GM19193 (cell line): Measurements from ENCODE around the gene GNG12.

Source experiments
- POLR2A ChIP-seq: IDR thresholded peaks from 4 replicates; pipeline ENCODE4 v1.6.1; 2011; ENCODE audit not compliant: insufficient read depth, insufficient read length; ENCODE audit errors: extremely low read depth

Gene GNG12

DNA sequence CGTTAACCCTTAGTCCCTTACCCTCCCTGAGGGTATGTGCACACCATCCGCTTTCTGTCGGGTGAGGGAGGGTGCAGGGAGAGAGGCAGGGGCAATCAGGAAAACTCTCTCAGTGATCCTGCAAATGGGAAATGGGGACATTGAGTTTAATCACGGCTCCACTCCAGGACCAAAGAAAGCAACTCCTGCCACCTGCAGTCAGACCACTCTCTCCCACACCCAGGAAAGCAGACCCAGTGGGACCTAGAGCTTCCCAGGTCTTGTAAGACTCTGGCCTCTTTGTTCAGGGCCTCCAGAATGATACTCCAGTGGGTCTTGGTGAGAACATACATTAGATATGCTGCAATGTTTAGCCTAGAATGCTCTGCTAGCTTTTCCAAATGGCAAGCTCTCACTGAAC, 71.5 kb downstream of the GNG12 start:
- no peak for TF ChIP-seq POLR2A

DNA sequence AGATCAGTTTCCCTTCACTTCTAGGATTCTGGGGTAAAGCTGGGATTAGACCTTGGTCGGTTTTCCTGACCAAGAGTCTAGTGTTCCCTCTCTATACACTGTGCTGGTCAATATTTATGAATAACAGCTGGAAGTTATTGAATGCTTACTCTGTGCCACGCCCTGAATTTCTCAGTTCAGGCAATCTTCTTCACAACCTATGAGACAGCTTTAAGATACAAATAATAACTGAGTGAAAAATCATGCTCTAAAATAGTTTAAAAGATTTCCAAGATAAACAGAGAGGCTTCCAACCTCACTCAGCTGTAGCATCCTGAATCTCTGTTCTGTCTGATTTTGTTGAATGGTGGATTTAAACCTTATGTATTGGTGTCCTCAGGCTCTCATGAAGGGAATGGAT, 72.2 kb downstream of the GNG12 start:
- no peak for TF ChIP-seq POLR2A

DNA sequence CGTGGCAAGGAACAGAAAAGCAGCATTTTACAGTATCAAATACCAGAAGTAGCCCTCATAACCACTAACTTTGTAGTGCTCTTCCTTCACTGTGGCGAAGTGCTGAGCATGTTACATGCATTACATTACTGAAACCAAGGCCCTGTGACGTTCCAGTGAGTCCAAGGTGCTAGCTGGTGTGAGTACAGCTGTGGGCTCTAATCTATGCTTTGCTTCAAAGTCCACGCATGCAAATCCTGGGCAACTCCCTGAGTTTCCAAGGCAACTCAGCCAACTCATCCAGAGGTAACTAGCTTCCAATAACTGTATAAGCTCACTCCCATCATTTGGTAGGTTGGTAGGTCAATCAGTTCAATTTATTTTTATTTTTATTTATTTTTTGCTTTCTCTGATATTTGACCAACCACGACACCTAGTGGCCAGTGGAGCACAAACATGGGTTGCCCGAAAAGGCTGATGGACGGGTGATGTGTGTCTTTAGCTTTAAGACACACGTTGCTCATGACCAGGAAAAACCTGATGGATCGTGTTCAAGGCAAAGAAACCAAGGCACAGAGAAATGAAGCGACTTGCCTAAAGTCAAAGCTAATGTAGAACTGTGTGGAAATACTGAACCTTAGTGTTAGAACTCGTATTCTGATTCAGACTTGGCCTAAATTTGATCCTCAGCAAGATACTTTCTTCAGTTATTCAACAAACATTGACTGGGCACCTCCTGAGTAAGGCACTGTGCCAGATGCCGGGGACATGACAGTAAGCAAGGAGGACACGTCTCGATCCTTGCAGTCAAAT, 73.0 kb downstream of the GNG12 start:
- TF ChIP-seq POLR2A = no peak

DNA sequence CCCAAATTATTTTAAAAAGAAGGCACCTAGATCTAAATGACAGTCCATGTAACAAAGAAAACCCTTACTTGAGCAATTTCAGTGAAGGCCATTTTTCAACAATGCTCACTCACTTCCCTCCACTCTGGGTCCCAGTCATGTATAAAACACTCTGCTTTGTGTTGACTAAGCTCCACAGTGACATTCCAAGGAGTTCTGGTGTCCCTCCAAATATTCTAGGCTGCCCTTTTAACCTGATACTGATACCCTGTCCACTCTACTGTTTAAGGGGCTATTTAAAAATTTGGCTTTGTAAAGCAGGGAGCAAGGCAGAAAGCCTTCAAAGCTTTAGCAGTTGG, 73.6 kb downstream of the GNG12 start:
- no peak for TF ChIP-seq POLR2A

DNA sequence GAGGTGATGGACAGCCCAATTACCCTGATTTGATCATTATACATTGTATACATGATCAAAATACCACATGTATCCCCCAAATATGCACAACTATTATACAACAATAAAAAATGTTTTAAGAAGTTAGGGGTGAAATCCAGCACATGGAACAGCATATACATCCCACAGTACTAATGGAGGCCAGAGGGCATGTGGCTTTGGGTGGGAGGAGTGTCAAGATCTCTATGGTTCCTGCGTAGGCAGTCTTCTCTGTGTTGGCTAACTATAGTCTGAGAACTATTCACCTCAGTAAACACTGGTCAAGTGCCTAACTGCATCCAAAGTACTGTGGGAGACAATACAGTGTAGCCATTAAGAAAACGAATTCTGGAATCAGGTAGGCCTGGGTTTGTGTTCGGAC, 74.2 kb downstream of the GNG12 start:
- TF ChIP-seq POLR2A = no peak

DNA sequence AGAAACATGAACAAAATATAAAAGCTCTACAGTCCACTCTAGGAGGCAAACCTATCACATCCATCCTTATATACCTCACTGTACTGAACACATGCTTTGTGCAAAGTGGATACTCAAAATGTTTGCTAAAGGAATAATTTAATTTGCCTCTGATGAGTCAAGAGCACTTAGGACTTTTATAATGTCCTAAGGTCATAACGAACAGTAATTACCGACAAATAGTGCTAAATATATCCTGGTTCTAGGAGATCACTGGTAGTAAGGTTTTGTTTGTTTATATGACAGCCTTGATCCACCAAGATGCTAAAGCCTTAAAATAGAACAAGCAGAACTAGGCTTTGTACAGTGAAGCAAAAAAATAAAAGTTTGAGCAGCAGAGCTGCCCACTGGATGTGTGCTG, 77.6 kb downstream of the GNG12 start:
- TF ChIP-seq POLR2A = no peak

DNA sequence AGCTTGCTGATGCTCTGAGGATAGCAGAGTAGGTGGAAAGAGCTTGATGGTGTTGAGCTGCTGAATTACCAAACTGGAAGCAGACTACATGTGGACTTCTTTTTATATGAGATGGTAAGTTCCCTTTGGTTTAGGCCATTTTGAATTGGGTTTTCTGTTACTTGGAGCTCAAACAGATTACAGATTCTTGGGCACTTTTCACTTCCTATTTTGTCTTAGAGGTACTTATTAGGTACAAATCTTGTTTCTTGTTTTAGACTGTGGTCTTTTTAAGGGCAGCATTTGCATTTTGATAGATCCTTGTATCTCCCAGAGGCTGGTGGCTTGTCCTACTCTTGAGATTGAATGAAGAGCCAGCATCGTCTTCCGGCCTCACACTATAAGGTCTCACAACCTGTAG, 78.1 kb downstream of the GNG12 start:
- no peak for TF ChIP-seq POLR2A

DNA sequence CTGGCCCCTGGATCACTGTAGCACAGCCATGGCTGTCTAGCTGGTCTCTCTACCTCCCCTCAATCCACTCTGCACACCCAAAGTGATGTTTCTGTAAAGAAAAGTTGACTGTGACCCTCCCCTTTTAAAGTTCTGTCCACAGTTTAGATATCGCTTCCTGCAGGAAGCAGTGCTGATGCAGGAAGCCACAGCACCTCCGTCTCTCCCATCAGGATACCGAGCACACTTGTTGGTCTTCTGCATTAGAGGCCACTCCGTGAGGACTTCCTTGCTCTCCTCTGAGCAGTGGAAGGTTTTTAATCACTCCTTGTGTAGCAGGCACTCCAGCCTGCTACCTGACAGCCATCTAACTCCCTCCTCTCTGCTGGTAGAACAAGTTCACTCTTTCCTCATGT, 78.7 kb downstream of the GNG12 start:
- no peak for TF ChIP-seq POLR2A

DNA sequence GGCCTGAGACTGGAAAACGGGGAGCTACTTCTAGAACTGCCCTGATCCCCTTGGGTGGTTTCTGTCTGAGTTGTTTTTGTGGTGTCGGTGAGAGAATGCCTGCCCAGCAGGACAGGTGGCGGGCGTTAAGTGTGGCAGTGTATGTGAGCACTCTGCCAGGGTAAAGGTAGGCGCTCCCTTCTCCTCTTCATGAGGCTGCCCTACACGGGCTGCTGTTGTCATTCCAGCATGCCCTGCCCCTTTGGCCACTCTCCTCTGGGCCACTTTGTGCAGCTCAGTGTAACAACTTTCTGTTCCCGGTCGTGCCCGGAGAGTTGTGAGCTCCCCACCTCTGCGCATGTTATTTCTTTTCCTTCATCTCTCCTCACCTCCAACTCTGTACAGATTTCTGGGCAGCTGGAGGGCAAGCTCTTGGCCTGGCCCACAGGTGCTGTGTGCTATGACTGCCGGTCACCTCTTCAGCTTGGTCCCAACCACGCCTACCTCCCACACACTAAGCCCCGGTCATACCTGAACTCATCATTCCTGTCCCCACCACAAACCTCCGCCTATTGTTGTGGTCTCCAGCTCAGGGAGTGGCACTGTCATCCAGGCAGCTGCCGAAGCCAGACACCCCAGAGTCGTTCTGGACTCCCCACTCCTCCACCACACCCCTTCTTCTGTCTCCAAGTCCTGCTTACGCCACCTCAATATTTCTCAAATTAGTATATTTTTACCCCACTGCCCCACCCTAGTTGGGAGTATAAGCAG, 79.3 kb downstream of the GNG12 start:
- no peak for TF ChIP-seq POLR2A

DNA sequence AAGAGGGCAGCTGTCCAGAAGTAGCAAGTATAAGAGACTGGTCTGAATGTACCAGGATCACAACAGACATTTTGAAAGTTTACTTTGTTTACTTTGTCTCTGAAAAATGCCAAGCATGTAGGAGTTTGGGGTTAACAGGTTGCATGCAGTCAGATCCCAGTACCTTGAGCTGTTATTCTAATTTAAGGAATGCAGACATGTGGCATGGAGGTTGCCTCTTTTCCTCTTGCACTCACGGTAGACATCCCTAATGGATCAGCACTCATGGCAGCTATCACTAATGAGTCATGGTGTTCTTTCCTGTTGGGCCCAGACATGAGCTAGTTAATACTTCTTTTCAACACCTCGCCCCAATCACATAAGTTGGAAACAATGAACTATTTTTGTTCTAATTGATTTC, 81.0 kb downstream of the GNG12 start:
- TF ChIP-seq POLR2A = no peak

DNA sequence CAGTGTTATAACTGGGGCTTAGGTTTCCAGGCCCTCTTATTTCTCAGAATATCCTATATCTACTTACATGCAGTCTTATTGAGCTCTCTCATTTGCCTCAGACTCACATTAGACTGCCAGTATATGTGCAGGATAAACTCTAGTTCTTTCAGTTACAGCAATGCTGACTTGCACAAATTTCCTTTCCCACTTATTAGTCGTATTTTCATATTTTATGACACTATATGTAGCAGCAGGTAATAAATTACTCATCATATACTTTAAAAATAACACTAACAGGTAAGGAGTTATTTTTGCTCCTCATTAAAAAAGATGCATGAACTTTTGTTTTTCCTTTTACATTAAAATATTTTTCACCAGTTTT, 82.6 kb downstream of the GNG12 start:
- no peak for TF ChIP-seq POLR2A

DNA sequence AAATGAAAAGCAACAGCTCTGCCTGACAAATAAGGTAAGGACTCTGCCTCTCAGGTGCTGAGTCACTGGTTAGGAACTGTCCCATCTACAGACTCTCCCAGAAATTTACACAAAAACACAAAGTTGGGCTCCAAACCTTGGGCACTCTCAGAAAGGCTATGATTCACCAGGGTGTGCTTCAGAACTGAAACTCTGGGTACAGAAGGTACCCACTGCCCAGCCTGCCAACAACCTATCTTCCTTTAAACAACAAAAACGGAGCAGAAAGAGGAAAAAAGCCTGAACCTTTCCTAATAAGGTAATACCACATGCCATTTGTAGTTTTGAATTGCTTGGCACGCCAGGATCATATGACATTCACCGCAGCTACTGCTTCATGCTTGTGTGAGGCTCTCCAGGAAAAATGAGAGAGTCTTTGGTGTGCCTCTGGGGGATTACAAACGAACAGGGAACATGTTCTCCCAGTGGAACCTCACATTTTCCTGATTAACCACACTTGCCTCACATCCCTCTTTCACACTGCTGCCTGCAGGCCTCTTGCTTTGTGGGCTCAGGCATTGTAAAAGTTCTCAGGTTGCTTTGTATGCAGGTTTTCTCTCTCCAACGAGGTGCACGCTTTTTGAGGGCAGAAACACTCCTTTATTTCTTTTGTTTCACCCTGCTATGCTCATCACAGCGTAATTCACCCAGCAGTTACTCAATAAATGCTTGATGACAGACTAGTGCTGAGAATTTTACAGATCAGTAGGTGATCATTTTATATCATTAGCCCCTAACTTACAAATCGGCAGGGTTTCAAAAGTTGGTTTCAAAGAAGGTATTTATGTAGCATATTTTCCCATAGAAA, 83.2 kb downstream of the GNG12 start:
- TF ChIP-seq POLR2A = no peak

DNA sequence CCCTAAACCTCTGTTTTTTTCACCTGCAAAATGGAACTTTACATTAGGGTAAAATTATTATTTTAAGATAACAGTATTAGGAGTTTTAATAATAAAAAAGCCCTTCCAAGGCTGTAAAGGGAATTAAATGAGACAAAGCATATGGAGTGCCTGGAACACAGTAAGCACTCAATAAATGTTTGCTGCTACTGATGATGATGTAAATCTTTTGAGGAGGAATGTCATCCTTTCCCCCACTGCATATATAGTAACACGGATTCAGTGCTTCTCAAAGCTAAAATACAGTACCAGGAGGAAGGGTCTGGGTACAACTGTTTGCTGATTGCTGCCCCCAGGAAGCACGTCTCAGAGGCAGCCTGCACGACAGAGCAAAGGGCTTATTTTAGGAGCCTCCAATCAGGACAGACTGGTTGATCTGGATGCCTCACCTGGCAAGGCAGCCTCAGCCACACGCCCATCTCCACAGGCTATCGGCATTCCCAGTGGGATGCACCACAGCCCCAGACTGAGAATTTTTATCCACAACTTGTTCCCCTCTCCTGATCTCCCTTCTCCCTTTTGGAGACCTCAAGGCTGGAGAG, 83.9 kb downstream of the GNG12 start:
- no peak for TF ChIP-seq POLR2A

DNA sequence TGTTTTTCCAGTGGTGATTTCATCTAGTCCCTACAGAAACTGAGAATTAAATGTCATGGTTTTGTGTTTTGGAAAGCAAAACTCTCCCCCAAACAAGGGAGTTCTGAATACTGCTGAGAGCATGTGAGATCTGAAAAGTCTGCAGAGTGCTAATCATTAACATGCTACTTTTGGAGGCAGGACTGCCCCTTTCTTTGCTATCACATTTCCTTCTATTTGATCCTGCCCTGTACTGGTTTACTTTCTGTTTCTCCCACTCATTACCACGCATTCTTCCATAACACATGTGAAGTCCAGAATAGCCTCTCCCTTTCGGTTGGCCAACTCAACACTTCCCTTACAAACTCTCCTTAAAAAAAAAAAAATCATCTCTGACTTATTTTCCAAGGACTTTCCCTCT, 84.6 kb downstream of the GNG12 start:
- TF ChIP-seq POLR2A = no peak
